ENCODE data around the gene RNF148. TPM values are rescaled to one million over a fixed set of nuclear protein-coding genes. Genes with fewer than 3 reads are reported as not detected.

RNF148 gene, protein sequence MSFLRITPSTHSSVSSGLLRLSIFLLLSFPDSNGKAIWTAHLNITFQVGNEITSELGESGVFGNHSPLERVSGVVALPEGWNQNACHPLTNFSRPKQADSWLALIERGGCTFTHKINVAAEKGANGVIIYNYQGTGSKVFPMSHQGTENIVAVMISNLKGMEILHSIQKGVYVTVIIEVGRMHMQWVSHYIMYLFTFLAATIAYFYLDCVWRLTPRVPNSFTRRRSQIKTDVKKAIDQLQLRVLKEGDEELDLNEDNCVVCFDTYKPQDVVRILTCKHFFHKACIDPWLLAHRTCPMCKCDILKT
- total RNA-seq (1 to 10 TPM in 2 of 7 donors, under 1 TPM in 5; 0.35 to 2.4 (median 0.72) TPM), polyA plus RNA-seq (under 1 TPM in 1 of 2 donors, not detected in 1; 0.18 TPM)
- long read RNA-seq, donor 1, result 0 reads
- long read RNA-seq, donor 2, result 0 reads
- long read RNA-seq, donor 3, result 0 reads

DNA sequence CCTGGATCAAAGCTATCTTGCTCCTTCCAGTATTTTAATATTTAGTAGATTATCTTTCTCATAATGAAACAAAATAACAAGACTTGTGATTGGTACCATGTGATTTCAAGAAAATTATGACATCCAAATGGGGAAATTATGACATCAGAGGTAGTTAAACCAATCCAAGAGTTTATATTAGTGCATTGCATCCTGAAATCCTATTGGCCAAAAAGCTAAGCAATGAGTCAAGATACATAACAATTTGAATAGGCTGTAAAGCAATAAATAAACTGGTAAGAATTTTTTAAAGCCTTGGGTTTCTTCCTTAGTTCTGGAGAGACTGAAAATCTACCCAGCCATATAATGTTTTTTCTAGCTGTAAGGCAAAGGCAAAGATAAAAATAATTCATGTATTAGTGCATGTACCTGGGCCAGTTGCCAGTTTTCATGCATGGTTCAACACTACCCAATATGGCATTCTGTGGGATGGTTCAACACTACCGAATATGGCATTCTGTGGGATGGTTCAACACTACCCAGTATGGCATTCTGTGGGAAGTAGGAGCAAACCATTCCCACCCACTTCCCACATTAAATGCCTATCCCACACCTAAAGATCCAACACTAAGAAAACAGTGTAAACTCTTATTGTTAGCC lies at the start of gene RNF148:
Gene RNF148, minus strand, starts transcription at position 51 of the 639 bp plus-strand sequence. CDS start 172 bp downstream, outside the sequence.
- Histone ChIP-seq H3K4me3 (no peak within 1 kb of the TSS), H3K27me3 (no peaks in the 10 kb centered on the region), H3K36me3 (no peaks in the 10 kb centered on the region), H3K4me1 (ENCODE audit: insufficient read depth) (no peaks in the 10 kb centered on the region), H3K9me3 (no peaks in the 10 kb centered on the region), H3K27ac (no peak within 1 kb of the TSS)
- intact Hi-C loops (cut with DNase I), result no loop called here
- TF ChIP-seq, protein P1, sequence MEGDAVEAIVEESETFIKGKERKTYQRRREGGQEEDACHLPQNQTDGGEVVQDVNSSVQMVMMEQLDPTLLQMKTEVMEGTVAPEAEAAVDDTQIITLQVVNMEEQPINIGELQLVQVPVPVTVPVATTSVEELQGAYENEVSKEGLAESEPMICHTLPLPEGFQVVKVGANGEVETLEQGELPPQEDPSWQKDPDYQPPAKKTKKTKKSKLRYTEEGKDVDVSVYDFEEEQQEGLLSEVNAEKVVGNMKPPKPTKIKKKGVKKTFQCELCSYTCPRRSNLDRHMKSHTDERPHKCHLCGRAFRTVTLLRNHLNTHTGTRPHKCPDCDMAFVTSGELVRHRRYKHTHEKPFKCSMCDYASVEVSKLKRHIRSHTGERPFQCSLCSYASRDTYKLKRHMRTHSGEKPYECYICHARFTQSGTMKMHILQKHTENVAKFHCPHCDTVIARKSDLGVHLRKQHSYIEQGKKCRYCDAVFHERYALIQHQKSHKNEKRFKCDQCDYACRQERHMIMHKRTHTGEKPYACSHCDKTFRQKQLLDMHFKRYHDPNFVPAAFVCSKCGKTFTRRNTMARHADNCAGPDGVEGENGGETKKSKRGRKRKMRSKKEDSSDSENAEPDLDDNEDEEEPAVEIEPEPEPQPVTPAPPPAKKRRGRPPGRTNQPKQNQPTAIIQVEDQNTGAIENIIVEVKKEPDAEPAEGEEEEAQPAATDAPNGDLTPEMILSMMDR (IDR thresholded peaks at IDR 0.05), result no peak
- TF ChIP-seq POLR2A (IDR thresholded peaks at IDR 0.05), result no peak
- TF ChIP-seq EP300 (IDR thresholded peaks at IDR 0.05), result no peak
- 91 to 96% (median 93%) methylated on average over 1 of the region's 1 CpG for WGBS, 3 donors
- no peak for DNase-seq

DNA sequence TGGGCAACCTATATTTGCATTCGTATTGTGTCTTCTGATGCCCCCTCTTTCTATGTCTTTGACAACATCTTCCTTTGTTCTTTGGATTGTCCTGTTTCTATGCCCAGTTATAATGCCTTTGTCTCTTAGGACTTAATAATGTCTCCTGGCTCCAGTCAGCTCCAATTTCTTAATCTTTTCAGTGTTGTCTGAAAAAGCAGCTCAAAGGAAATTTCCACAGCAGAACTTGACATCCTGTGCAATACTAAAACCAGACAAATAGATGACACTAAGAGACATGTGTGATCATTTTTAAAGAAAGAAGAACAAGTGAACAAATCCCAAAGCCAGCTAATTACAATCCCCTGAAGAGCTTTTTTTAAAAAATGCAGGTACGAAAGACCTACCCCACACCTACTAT lies 47.7 kb upstream of the RNF148 start:
- TF ChIP-seq POLR2A (IDR thresholded peaks at IDR 0.05) (no peak), EP300 (IDR thresholded peaks at IDR 0.05) (no peak)
- TF ChIP-seq, protein P1 (IDR thresholded peaks at IDR 0.05), result no peak
- no peaks in the 10 kb centered on the region for H3K27me3 ChIP-seq
- H3K27ac ChIP-seq, result no peak overlapping the region

DNA sequence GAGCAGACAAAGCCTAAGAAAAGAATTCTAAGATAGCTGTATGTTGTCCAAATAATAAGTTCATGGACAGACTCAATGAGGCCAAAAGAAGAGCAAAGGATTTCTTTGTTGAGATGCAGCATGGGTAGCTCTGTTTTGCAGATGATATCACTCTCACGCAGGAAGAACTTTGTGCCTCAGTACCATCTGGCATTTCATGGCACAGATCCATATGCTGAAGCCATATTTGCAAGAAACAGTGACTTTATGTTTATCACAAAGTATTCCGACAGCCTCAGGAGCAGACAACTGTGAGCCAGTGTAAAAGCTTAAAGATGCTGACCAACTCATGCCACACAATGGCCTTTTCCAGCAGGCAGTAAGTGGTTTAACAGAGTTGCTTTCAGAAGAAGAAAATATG lies 45.5 kb upstream of the RNF148 start:
- H3K27ac ChIP-seq, result no peak overlapping the region
- no peak overlapping the region for H3K4me3 ChIP-seq
- H3K9me3 ChIP-seq, result no peaks in the 10 kb centered on the region
- no peaks in the 10 kb centered on the region for H3K4me1 ChIP-seq (ENCODE audit: insufficient read depth)
- TF ChIP-seq POLR2A (IDR thresholded peaks at IDR 0.05) (no peak), EP300 (IDR thresholded peaks at IDR 0.05) (no peak)
- TF ChIP-seq, protein P1 (IDR thresholded peaks at IDR 0.05), result no peak
- 89 to 94% (median 94%) methylated on average over 2 of the region's 2 CpGs for WGBS, 3 donors
- no peak for DNase-seq
- H3K36me3 ChIP-seq, result no peaks in the 10 kb centered on the region
- intact Hi-C loops (cut with DNase I), result no loop called here
- H3K27me3 ChIP-seq, result no peaks in the 10 kb centered on the region

More for the DNA sequence above, 47.7 kb upstream of the RNF148 start:
- no peak for DNase-seq
- intact Hi-C loops (cut with DNase I), result no loop called here
- WGBS, 3 donors, result 96 to 99% (median 98%) methylated on average over 2 of the region's 2 CpGs
- no peak overlapping the region for H3K4me3 ChIP-seq
- H3K9me3 ChIP-seq, result no peaks in the 10 kb centered on the region
- H3K4me1 ChIP-seq (ENCODE audit: insufficient read depth), result no peaks in the 10 kb centered on the region
- no peaks in the 10 kb centered on the region for H3K36me3 ChIP-seq

DNA sequence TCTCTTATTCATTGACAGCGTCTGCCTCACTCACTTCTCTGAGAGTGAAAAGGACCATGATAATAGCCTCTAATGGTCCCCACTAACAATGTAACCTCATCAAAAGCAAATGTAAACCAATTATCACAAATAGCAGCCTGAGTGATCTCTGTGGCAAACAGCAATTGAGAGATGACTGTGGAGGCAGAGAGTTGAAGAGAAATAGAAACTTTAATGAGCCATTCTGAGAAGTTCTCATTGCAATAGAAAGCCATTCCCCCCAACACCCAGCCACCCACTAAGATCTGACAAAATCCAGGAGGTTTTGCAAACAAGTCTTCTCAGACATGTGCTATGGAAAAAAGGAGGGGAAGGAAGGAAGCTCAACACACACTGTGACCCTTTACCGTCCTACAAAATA lies 44.2 kb upstream of the RNF148 start:
- Histone ChIP-seq H3K36me3 (no peaks in the 10 kb centered on the region), H3K27ac (no peak overlapping the region), H3K27me3 (no peaks in the 10 kb centered on the region), H3K4me3 (no peak overlapping the region), H3K4me1 (ENCODE audit: insufficient read depth) (no peaks in the 10 kb centered on the region), H3K9me3 (no peaks in the 10 kb centered on the region)
- WGBS, 3 donors, result 85 to 93% (median 91%) methylated on average over 2 of the region's 2 CpGs
- no peak for DNase-seq
- intact Hi-C loops (cut with DNase I), result no loop called here
- no peak for TF ChIP-seq EP300 (IDR thresholded peaks at IDR 0.05)
- no peak for TF ChIP-seq POLR2A (IDR thresholded peaks at IDR 0.05)
- TF ChIP-seq, protein P1 (IDR thresholded peaks at IDR 0.05), result no peak
